CD4-positive, alpha-beta T cell treated with Interleukin-4 for 4 hours (primary cell): Measurements from ENCODE around the gene FARSB.

ENCODE experiments used
- DNase-seq: peaks from one replicate; pipeline ENCODE4 v3.0.0-alpha.2; 2020

Gene FARSB

DNA sequence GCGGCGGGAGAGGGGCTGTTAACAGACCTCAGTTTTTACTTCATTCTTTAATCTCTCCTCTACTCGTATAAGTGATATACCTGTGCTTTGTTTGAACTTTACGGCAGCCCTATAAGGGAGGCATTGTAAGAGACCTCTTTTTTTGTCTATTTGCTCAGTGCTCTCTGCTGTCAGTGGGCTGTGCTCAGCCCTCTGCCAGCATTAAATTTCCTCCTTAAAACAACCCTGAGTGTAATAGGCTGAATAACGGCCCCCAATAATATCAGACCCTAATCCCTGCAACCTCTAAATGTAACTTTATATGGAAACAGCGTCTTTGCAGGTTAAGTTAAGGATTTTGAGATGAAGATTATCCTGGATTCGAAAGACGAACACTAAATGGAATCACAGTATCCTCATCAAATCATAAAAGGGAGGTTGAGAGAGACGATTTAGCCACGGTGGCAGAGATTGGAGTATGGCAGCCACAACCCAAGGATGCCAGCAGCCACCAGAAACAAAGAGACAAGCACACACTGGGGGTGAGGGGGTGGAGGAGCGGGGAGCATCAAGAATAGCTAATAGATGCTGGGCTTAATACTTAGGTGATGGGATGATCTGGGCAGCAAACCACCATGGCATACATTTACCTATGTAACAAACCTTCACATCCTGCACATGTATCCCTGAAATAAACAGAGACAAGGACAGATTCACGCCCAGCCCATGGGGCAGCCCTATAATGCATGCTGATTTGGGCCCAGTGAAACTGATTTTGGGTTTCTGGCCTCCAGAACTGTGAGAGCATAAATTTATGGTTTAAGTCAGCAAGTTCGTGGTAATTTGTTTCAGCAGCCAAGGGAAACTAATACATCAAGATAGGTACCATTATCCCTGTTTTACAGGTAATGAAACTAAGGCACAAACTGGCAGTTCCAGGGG lies 894 bp upstream of the FARSB start:
- DNase-seq, result no peak

DNA sequence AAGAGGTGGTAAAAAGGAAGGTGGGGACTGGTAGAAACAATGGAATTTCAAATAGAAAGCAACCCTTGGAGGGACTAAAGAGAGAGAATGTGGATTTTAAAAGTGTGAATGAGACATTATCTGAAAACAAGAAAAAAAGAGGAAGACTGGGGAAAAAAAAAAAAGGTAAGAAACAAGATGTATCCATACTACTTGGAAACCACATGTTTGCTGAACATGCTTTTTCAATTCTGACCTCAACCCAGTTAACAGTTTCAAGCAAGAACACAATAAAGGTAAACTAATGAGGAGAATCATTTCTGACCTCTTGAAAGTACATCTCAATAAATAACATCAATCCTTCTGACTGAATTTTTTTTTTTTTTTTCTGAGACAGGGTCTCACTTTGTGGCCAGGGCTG lies 2.6 kb downstream of the FARSB start:
- DNase-seq, result no peak

GRCh38 chr2:222652491-222653255 lies 3.2 kb downstream of the FARSB start:
- peak; percentile 18 for DNase-seq

DNA sequence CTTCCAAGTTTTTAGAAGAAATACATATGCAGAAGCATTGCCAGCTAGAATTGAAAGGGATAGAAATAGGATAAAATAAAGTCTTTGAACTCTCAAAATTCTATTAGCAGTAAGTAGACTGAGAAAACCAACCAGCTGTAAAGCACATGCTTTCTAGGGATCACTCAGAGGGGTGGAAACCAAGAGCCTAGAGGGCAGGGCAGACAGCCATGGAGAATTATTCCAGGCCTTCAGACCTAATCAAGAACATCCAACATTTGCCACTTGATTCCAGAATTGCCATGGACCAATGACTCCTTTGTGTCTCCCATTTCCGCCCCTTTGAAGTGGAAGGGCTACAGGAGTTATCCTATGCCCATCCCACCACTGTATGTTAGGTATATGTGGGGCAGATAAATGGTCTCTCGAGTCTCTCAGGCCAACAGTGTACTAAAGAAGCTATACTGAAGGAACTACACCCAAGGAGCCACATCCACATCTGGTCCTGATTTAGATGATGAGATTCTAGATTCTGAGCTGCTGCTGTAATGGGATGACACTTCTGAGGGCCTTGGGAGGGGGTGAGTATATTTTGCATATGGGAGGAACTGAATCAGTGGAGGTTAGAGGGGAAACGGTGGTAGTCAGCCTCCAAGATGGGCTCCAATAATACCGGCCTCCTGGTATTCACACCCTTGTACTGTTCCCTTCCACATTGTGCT lies 4.0 kb downstream of the FARSB start:
- no peak for DNase-seq

- DNase-seq, result no peak
Observed at GRCh38 chr2:222649801-222650200, 6.1 kb downstream of the FARSB start.

DNA sequence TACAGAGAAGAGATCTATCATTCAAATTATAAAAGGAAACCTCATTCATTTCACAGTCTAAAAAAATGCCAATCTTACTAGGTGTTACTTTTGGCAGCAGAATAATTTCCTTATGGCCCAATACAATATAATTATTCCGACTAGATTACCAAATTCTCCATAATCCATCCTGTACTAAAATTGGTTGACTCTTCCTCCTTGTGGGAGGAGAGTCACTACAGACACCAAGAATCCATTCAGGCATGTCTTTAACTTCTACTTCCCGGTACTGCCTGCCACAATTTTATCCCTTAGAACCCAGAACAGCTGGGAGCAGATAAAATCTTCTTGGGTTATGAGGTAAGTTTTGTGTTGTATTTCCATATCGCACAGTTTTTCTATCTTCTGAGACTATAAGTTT lies 9.9 kb downstream of the FARSB start:
- DNase-seq, result no peak

DNA sequence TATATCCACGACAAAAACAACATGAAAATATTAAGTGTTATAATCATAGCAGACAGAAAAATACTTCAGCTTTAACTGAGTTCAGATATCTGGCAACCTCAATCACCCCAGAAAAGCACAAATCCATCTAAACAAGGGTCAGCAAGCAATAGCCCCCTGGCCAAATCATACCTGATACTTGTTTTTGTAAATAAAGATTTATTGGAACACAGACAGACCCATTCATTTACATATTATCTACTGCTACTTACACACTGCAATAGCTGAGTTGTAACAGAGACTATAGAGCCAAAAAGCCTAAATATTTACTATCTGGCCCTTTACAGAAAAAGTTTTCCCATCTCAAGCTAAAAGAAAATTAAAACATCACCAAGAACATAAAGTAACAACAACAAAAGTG lies 12.8 kb downstream of the FARSB start:
- DNase-seq, result no peak

DNA sequence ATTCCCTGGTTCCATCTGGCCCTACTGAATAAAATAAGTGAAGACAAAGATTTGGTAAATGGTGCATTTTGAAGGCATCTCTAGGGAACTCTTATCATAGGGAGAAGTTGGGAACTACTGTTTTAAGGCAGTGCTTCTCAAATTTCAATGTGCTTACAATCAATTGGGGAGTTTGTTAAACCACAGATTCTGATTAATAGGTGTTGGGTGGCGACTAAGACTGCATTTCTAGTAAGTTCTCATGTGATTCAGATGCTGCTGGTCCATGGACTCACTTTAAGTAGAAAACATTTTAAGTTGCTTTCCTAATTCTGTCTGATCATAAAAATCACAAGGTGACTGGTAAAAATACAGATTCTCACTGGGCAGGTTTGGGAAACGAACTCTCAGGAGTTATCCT lies 14.6 kb downstream of the FARSB start:
- no peak for DNase-seq

DNA sequence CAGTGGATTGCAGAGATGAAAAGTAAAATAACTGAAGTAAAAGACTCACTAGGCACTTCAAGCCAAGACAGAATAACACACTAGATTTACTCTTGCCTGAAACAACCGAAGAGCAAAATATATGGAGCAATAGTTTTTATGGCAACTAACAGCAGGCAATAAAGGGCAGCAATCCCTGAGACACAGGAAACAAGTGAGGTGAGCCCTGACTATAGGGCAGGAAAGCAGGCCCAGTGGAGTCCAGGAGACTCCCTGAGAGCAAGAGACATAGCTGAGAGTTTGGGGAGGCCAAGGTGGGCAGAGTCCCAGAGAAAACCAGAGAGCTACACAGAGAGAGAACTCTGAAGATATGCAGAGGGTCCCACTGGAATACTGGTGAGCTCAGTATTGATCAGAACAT lies 18.8 kb downstream of the FARSB start:
- no peak for DNase-seq

- DNase-seq, result no peak
Observed at GRCh38 chr2:222635295-222635694, 20.6 kb downstream of the FARSB start.

GRCh38 chr2:222627764-222628163 lies 28.1 kb downstream of the FARSB start:
- no peak for DNase-seq

DNA sequence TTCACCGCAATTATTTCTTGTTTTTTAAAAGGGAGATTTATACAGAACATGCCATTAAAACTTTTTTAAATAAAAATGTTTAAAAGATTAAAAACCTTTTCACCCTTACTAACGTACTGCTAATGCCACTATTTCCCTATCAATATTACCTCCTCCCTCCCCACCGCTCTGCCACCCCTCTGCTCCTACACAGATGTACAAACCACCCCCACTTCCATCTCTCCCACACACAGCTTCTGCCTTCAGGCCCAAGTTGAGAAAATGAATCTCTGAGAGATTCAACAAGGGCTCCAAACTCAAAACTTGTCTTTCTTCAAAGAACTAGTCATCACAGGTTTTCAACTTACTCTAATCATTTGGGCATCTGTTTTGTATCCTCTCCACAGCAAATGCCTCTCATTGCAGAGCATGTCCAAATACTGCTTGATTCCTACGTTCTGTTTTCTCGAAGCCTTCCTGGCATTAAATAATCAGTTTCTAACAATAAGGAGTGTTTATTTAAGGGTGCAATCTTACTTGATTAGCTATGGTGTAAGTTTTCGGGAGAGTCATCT lies 32.1 kb downstream of the FARSB start:
- no peak for DNase-seq

GRCh38 chr2:222622910-222623309 lies 33.0 kb downstream of the FARSB start:
- DNase-seq, result no peak

GRCh38 chr2:222621893-222622292 lies 34.0 kb downstream of the FARSB start:
- DNase-seq, result no peak

DNA sequence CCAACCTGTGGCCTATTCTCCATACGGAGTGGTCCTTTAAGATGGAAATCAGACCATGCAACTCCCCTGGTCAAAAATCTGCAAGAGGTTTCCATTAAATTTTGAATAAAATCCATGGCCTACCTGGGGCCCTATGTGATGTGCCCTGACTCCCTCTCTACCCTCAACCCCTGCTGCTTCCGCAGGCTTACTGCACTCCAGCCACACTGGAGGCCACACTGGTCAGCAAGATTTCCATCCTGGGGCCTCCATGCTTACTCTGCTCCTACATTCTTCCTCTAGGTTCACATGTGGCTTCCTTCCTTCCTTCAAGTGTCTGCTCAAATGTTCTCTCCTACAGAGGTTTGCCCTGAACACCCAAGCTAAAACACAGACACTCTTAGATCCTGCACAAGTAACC lies 40.6 kb downstream of the FARSB start:
- DNase-seq, result no peak

GRCh38 chr2:222613715-222614331 lies 42.1 kb downstream of the FARSB start:
- DNase-seq, result peak; percentile 35

- no peak for DNase-seq
Observed at GRCh38 chr2:222611684-222612083, 44.2 kb downstream of the FARSB start.

DNA sequence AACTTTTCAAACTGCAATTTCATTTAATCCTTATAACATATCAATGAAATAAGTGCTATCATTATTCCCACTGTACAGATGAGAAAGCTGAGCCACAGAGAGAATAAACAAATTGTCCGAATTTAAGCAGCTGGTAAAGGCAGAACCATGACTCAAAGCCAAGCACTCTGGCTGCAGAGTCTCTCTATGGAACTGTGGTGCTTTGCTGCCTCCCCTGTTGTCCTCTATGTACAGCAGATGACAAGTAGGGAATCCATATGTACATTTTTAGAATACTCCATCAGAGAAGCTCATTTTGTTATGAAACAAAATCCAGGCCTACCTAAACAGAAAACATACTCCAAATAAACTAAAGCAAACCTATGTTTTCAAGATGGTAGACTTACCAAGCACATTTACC lies 45.1 kb downstream of the FARSB start:
- no peak for DNase-seq

- no peak for DNase-seq
Observed at GRCh38 chr2:222609381-222609780, 46.5 kb downstream of the FARSB start.

GRCh38 chr2:222608081-222608480 lies 47.8 kb downstream of the FARSB start:
- no peak for DNase-seq

GRCh38 chr2:222606306-222606705 lies 49.6 kb downstream of the FARSB start:
- DNase-seq, result no peak

GRCh38 chr2:222604749-222605515 lies 51.0 kb downstream of the FARSB start:
- DNase-seq, result no peak
